Measurements from ENCODE around the gene CKS2.
A peak's percentile ranks its signal among the peaks of the same experiment; 100 is the strongest.
"Not testable (repeated sequence)": the region's sequence is repeated elsewhere in the genome, so short reads cannot be mapped to it uniquely, and the experiment has no call there.

CKS2 gene

GRCh38 chr9:89340332-89340731 lies 29.3 kb downstream of the CKS2 start:
- no peak for DNase-seq (ENCODE audit: low read depth)
- no peak overlapping the region for H3K4me3 ChIP-seq (ENCODE audit: low read depth, low read length)
- no peak for TF ChIP-seq CTCF (conservative IDR thresholded peaks at IDR 0.05; ENCODE audit: low read depth, low read length)

- DNase-seq (ENCODE audit: low read depth) = peak; percentile 12
- TF ChIP-seq CTCF (conservative IDR thresholded peaks at IDR 0.05; ENCODE audit: low read depth, low read length) = no peak
- no peak overlapping the region for H3K4me3 ChIP-seq (ENCODE audit: low read depth, low read length)
Observed at GRCh38 chr9:89342213-89342612, 31.2 kb downstream of the CKS2 start.

- no peak for TF ChIP-seq CTCF (conservative IDR thresholded peaks at IDR 0.05; ENCODE audit: low read depth, low read length)
- DNase-seq (ENCODE audit: low read depth) = peak; percentile 15
- no peak overlapping the region for H3K4me3 ChIP-seq (ENCODE audit: low read depth, low read length)
Observed at GRCh38 chr9:89342948-89343347, 32.0 kb downstream of the CKS2 start.

GRCh38 chr9:89343812-89344211 lies 32.8 kb downstream of the CKS2 start:
- H3K4me3 ChIP-seq (ENCODE audit: low read depth, low read length); DNase-seq (ENCODE audit: low read depth): not testable (repeated sequence)

GRCh38 chr9:89345476-89345875 lies 34.5 kb downstream of the CKS2 start:
- H3K4me3 ChIP-seq (ENCODE audit: low read depth, low read length) = no peak overlapping the region
- no peak for TF ChIP-seq CTCF (conservative IDR thresholded peaks at IDR 0.05; ENCODE audit: low read depth, low read length)

GRCh38 chr9:89346696-89347095 lies 35.7 kb downstream of the CKS2 start:
- no peak for TF ChIP-seq CTCF (conservative IDR thresholded peaks at IDR 0.05; ENCODE audit: low read depth, low read length)
- H3K4me3 ChIP-seq (ENCODE audit: low read depth, low read length) = no peak overlapping the region
- DNase-seq (ENCODE audit: low read depth) = no peak

More at GRCh38 chr9:89345476-89345875, 34.5 kb downstream of the CKS2 start:
- no peak for DNase-seq (ENCODE audit: low read depth)

- no peak for TF ChIP-seq CTCF (conservative IDR thresholded peaks at IDR 0.05; ENCODE audit: low read depth, low read length)
- no peak for DNase-seq (ENCODE audit: low read depth)
- no peak overlapping the region for H3K4me3 ChIP-seq (ENCODE audit: low read depth, low read length)
Observed at GRCh38 chr9:89347651-89348050, 36.7 kb downstream of the CKS2 start.

GRCh38 chr9:89349607-89350006 lies 38.6 kb downstream of the CKS2 start:
- no peak overlapping the region for H3K4me3 ChIP-seq (ENCODE audit: low read depth, low read length)
- no peak for DNase-seq (ENCODE audit: low read depth)
- no peak for TF ChIP-seq CTCF (conservative IDR thresholded peaks at IDR 0.05; ENCODE audit: low read depth, low read length)

All from choroid plexus epithelial cell (primary cell).